Mesodermal cell (in vitro differentiated cells): Measurements from ENCODE around the gene CDK2AP2.

ENCODE experiments used
- H3K27ac ChIP-seq: 2 replicates; pipeline ENCODE4 v1.7.0; 2013; ENCODE audit warnings: mild to moderate bottlenecking, low read depth, low read length, moderate library complexity; ENCODE audit not compliant: severe bottlenecking
- H3K36me3 ChIP-seq: 2 replicates; pipeline ENCODE4 v1.7.1; 2013; ENCODE audit warnings: mild to moderate bottlenecking, low read length, moderate library complexity; ENCODE audit not compliant: control insufficient read depth, insufficient read depth
- H3K4me1 ChIP-seq: one replicate; pipeline ENCODE4 v1.7.1; 2013; ENCODE audit warnings: mild to moderate bottlenecking, low read length; ENCODE audit not compliant: insufficient read depth, control insufficient read depth, poor library complexity, severe bottlenecking
- H3K4me3 ChIP-seq: 2 replicates; pipeline ENCODE4 v1.7.0; 2013; ENCODE audit warnings: low read length, control low read depth, mild to moderate bottlenecking; ENCODE audit not compliant: insufficient read depth, poor library complexity, severe bottlenecking; ENCODE audit errors: extremely low read depth
- H3K9me3 ChIP-seq: 2 replicates; pipeline ENCODE4 v1.7.1; 2013; ENCODE audit warnings: mild to moderate bottlenecking, low read length, moderate library complexity; ENCODE audit not compliant: control insufficient read depth
- WGBS, 2 experiments: methylation state at CpG; one replicate each; pipeline ENCODE4 v1.1.5; 2013; ENCODE audit warnings: missing lambda C conversion rate in 2 of 2; ENCODE audit not compliant: insufficient coverage in 2 of 2; 5-methylcytosine and 5-hydroxymethylcytosine counted together

CDK2AP2 gene

DNA sequence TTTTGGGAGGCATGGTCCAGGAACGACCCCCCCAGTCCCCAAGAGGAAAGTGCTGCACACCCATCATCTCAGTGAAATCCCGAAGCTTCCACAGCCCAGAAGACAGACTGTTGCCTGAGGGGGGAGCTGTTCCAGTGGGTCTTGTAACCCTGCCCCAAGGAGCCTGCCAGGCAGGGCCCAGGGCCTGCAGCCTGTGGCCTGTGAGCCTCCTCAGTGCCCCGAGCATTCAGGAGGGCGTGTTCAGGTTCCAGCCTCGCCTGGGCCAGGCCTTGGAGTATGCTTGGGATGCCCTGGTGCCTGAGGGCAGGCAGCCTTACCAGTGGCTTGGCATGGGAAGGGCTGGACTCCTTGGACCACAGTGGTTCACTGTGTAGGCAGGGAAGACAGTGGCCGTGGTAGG lies 33.2 kb upstream of the CDK2AP2 start:
- Histone ChIP-seq H3K27ac (no peak overlapping the region), H3K4me1 (no peaks in the 10 kb centered on the region), H3K36me3 (no peaks in the 10 kb centered on the region), H3K4me3 (no peak overlapping the region), H3K9me3 (peaks cover 7% of the 10 kb centered on the region)
- 80 to 92% methylated on average over 3 to 6 of the region's 6 CpGs for WGBS, 2 experiments

DNA sequence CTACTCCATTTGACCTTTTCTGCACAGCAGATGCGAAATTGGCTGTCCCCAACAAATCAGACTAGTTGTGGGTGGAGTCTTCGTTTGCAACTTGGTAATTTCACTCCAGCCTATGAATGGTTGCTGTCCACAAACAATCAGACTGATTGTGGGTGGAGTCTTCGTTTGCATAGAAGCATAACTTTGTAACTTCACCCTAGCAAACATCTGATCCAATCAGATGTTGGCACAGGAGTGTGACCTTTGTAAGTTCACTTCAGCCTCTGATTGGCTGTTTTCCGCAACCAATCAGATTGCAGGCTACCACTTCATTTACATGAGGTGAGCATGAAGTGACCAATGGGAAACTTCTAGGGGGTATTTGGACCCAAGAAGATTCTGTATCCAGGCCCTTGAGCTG lies 31.6 kb upstream of the CDK2AP2 start:
- WGBS, 2 experiments, result 90 to 100% methylated on average over 1 to 2 of the region's 4 CpGs

DNA sequence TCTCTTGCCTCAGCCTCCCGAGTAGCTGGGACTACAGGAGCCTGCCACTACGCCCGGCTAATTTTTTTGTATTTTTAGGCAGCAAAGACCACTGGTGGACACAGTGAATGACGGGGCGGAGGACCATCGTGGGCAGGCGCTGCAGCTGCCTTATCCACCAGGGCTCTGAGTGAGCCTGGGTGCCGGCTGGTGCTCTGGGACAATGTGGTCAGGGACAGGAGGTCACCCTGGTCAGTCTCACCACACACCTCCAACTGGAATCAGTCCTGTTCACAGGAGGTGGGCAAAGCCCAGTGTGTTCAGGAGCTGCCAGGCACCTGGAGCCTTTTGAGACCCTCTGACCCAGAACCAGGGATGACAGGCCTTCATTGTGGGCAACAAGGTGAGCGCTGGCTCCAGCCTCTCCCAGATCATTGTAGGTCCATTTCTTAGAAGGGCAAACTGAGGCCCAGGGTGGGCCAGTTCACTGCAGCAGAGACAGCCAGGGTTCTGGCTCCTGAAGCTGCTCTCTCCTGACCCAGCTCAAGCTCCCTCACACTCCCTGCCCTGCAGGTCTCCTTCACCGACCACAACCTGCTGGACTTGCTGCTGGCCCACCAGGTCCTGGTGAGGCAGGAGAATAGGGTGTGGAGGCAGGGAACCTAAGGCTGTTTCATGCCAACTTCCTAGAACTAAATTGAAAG lies 31.0 kb upstream of the CDK2AP2 start:
- no peaks in the 10 kb centered on the region for H3K4me1 ChIP-seq
- WGBS, 2 experiments, result 94 to 97% methylated on average over 8 to 9 of the region's 10 CpGs
- H3K9me3 ChIP-seq, result peaks cover 17% of the 10 kb centered on the region
- H3K4me3 ChIP-seq, result no peak overlapping the region
- no peaks in the 10 kb centered on the region for H3K36me3 ChIP-seq
- no peak overlapping the region for H3K27ac ChIP-seq

More for the DNA sequence above, 31.6 kb upstream of the CDK2AP2 start:
- peaks cover 15% of the 10 kb centered on the region for H3K9me3 ChIP-seq
- no peak overlapping the region for H3K27ac ChIP-seq
- no peaks in the 10 kb centered on the region for H3K36me3 ChIP-seq
- H3K4me3 ChIP-seq, result no peak overlapping the region
- no peaks in the 10 kb centered on the region for H3K4me1 ChIP-seq

DNA sequence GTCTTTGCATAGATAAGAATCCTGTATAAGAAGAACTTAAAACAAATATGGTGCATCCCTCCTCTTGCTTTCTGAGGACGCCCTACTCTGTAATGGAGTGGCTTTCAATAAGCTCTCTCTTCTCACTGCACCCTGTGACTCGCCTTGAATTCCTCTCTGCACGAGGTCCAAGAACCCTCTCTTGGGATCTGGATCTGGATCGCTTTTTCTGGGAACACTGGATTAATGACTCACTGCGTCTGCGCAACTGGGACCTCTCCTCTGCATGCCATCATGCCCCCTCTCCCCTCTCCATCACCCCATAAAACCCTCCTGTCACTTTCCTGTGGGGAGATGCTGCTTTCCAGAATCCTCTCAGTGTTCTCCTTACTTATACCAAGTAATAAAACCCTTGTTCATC lies 30.3 kb upstream of the CDK2AP2 start:
- no peaks in the 10 kb centered on the region for H3K4me1 ChIP-seq
- peaks cover 24% of the 10 kb centered on the region for H3K9me3 ChIP-seq
- no peak overlapping the region for H3K27ac ChIP-seq
- 81 to 90% methylated on average over 6 of the region's 6 CpGs for WGBS, 2 experiments
- no peaks in the 10 kb centered on the region for H3K36me3 ChIP-seq
- no peak overlapping the region for H3K4me3 ChIP-seq

DNA sequence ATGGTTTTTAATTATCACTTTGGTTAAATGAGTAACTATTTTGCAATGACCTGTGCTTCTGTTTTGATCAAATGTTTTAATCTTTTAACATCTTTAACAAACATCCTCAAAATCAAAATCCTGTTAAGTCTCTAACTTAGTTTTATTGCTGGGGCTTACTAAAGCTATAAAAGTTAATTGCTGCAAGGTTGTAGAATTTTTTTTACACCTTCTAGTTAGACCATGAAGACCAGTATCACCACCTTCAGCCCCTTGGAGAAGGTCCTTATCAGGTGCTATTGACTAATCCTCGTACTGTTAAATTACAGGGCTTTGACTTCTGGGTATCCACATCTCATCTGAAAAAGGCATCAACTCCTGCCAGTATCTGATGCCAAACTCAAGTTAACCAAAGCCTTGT lies 27.6 kb upstream of the CDK2AP2 start:
- Histone ChIP-seq H3K4me1 (no peaks in the 10 kb centered on the region), H3K4me3 (no peak overlapping the region), H3K27ac (no peak overlapping the region), H3K36me3 (no peaks in the 10 kb centered on the region), H3K9me3 (peaks cover 39% of the 10 kb centered on the region)
- 69 to 83% methylated on average over 1 of the region's 1 CpG for WGBS, 2 experiments

DNA sequence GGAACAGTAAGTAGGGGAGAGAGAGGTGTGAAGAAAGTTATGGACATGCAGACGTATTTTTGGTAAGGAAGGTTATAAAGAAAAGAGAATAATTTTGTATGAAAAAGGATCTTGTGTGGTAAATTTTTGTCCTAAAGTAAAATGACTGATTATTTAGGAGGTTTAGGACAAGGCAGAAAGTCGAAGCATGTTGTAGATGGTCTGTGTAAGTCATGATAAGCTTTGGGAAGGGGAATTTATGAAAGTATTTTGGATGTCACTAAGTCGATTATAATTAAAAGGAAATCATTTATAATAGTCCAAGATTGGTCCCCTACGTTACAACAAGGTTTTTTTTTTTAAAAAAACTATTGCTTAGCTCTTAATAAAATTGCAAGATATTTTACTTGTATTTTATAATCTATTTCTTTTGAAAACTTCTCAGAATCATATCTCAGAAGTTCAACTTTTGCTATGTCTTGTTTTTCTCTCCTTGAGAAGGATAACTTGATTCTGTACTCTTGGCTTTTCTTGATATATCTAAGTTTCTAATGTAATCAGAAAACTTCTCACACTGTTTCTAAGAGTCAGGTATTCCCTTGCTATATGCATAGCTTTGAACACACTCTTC lies 26.2 kb upstream of the CDK2AP2 start:
- no peak overlapping the region for H3K27ac ChIP-seq
- no peak overlapping the region for H3K4me3 ChIP-seq
- 25 to 29% methylated on average over 2 of the region's 4 CpGs for WGBS, 2 experiments
- H3K9me3 ChIP-seq, result peaks cover 39% of the 10 kb centered on the region
- H3K36me3 ChIP-seq, result no peaks in the 10 kb centered on the region
- H3K4me1 ChIP-seq, result no peaks in the 10 kb centered on the region

DNA sequence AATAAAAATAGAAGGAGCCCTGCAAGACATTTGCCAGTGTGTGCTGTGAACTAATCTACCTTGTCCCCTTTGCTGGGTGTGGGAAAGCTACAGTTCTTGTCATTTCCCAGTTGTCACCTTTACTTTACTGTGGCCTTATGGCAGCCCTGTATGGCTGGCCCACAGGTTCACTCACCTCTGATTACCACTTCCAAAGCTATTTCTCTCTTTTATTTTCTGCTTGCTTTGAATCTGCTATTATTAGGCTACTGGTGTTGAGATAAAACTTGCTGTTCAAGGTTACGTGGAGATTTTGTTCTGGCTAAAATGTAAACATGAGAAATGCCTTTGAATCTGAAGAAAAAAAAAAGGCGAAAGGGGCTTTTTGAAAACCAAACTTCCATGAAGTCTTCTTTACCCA lies 24.9 kb upstream of the CDK2AP2 start:
- Histone ChIP-seq H3K36me3 (no peaks in the 10 kb centered on the region), H3K4me1 (no peaks in the 10 kb centered on the region), H3K9me3 (peaks cover 39% of the 10 kb centered on the region), H3K27ac (no peak overlapping the region), H3K4me3 (no peak overlapping the region)
- WGBS, 2 experiments, result 61 to 89% methylated on average over 1 to 2 of the region's 2 CpGs

DNA sequence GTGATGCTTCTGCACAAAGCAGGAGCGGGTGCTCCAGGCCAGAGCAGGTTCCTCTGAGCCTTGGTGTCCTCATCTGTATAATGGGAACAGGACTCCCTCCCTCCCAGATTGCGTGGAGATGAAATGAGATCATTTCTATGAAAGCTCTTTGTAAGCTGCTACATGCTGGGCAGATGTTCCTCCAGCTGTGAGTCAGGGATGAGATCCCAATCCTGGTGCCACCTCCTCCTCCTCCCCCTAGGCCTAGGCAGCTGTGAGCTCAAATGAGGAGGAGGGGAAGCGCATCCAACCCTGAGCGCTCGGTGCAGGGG lies 22.3 kb upstream of the CDK2AP2 start:
- Histone ChIP-seq H3K27ac (no peak overlapping the region), H3K4me1 (no peaks in the 10 kb centered on the region), H3K4me3 (no peak overlapping the region), H3K9me3 (peaks cover 27% of the 10 kb centered on the region), H3K36me3 (no peaks in the 10 kb centered on the region)
- WGBS, 2 experiments, result 86 to 96% methylated on average over 1 to 4 of the region's 5 CpGs

DNA sequence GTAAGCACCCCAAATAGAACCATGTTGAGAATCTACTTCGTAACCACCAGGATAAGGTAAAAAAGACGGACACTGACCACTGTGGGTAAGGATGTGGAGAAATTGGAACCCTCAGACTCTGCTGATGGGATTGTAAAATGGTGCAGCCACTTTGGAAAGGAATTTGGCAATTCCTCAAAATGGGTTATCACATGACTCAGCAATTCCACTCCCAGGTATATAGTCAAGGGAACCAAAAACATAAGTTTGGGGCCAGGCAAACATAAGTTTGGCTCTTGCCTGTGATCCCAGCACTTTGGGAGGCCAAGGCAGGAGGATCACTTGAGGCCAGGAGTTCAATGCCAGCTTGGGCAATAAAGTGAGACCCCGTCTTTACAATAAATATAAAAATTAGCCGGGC lies 20.4 kb upstream of the CDK2AP2 start:
- no peaks in the 10 kb centered on the region for H3K4me1 ChIP-seq
- H3K9me3 ChIP-seq, result peaks cover 16% of the 10 kb centered on the region
- H3K4me3 ChIP-seq, result no peak overlapping the region
- H3K27ac ChIP-seq, result no peak overlapping the region
- 57 to 88% methylated on average over 1 to 4 of the region's 4 CpGs for WGBS, 2 experiments
- no peaks in the 10 kb centered on the region for H3K36me3 ChIP-seq

DNA sequence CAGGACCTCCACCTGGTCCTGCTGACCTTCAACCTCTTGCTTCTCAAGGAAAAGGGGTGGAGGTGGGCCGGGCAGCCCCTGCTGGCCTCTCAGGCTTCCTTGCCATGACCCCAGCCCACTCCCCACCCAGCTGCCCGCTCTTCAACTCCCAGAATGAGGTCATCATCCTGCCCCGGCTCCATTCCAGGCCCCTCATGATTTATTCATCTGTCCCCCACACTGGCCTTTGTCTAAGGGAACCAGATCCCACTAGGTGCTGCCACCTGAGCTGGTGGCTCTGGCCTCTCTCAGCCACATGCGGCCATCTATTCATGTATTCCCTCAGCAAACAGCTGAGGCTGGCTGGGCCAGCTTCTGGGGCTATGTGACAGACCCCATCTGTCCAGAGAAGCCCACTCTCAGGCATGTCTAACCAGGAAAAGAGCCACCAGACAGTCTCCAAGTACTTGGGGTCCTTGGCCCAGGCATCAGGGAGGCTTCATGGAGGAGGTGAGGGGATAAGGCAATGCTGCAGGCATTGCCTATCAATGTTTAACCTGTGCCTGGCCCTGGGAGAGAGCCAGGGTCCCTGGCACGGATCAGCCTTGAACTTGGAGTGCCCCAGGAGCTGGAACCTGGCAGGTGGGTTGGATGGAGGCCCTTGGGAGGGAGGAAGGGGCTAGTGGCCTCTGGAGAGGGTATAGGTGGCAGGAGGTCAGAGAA lies 17.5 kb upstream of the CDK2AP2 start:
- WGBS, 2 experiments, result 82 to 86% methylated on average over 4 of the region's 5 CpGs
- Histone ChIP-seq H3K36me3 (no peaks in the 10 kb centered on the region), H3K4me3 (no peak overlapping the region), H3K4me1 (no peaks in the 10 kb centered on the region), H3K9me3 (no peaks in the 10 kb centered on the region), H3K27ac (no peak overlapping the region)

DNA sequence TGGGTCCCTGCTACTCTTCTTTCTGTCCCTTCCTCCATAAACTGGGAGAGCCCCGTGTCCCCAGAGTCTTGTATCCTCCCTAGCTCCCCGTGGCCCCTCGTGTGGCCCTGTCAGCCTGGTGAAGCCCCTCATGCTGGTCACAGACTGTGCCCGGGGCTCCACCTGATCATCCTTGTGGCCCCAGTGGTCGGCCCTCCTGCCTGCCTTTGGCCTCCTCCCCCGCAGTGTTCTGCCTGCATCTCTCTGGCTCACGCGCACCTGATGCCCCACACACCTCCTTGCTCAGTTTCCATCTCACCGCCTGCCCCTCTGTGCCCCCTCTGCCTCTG lies 16.5 kb upstream of the CDK2AP2 start:
- Histone ChIP-seq H3K27ac (no peak overlapping the region), H3K4me1 (no peaks in the 10 kb centered on the region)
- 91 to 93% methylated on average over 8 to 9 of the region's 9 CpGs for WGBS, 2 experiments

More for the DNA sequence above, 16.5 kb upstream of the CDK2AP2 start:
- H3K9me3 ChIP-seq, result no peaks in the 10 kb centered on the region
- no peak overlapping the region for H3K4me3 ChIP-seq
- H3K36me3 ChIP-seq, result no peaks in the 10 kb centered on the region
